Activated T-helper 1 cell treated with anti-CD3 and anti-CD28 coated beads, Interleukin-2, amount 50 U/mL, for 16 hours (primary cell): ENCODE measurements around the gene PTPRT.

ENCODE experiments used
- DNase-seq, 2 donors: peaks; one replicate each; pipeline ENCODE4 v3.0.0-alpha.2; 2020; ENCODE audit warnings: low read depth in 1 of 2, low spot score in 1 of 2

PTPRT gene

DNA sequence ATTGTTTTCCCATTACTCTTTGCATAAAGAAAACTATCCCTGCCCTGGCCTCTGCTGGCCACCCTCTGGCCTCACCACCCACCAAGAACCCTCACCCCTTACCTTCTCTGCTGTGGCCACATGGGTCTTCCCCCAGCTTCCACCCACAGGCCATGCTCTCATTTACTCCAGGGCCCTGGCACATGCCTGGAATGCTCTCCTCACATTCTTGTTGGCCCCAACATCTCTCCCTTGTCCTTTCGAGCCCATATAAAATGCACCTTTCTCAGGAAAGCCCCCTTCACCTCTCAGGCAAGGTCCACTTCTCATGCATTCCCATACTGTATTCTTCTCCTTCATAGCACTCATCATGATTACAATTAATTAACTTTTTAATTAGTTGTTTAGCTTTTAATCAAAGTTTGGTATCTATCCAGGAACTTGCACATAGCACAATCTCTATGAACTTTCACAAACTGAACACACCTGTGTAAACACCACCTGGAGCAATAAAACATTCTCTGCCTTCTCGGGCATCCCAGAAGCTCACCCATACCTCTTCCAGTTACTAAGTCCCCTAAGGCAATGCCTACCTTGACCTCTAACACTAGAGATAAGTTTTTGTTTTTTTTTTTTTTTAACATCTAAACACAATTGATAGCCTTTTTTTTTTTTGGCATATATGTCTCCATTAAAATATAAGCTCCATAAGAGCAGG is 617.2 kb downstream of the PTPRT start:
- DNase-seq = no peak

GRCh38 chr20:42567409-42567808 is 622.3 kb downstream of the PTPRT start:
- no peak for DNase-seq

GRCh38 chr20:42565235-42565995 is 624.3 kb downstream of the PTPRT start:
- DNase-seq = no peak

DNA sequence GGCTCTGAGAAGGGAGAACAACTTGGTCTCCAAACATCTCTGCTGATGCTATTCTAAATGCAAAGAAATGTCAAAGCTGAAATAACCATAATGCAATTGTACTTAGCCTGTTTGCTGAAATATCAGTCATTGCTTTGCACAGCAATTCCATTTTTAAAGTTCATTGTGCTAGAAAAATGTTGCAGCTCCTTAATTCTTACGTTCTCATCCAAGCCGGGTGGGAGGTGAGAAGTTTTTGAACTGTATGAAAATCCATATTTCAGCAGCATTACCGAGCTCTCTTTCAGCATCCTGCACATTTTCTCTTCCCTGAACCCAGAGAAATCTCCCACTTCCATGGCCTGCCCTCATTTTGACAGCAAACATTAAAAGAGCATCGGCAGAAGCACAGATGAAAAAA is 630.0 kb downstream of the PTPRT start:
- no peak for DNase-seq

- DNase-seq = no peak
Observed at GRCh38 chr20:42556575-42556974, 633.1 kb downstream of the PTPRT start.

- DNase-seq = no peak
Observed at GRCh38 chr20:42553374-42553773, 636.3 kb downstream of the PTPRT start.

DNA sequence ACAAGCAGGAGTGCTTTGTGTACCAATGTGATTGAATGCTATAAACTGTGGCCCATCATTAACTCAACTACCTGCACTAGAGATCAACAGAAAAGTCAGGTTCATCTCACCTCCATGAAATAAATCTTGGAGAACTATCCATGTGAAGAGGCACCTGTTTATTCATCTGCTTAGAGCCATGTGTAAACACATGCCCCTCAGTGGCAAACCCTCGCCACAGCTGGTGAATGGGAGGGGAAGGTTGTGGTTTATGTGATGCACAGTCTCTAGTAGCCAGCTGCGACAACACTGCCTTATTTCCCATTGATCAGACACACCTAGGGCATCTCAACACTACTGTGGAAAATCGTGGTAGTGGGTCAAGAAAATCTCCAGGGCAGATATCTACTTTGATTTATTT is 640.2 kb downstream of the PTPRT start:
- no peak for DNase-seq

GRCh38 chr20:42544926-42545325 is 644.8 kb downstream of the PTPRT start:
- no peak for DNase-seq

GRCh38 chr20:42532831-42533230 is 656.9 kb downstream of the PTPRT start:
- DNase-seq = no peak

- no peak for DNase-seq
Observed at GRCh38 chr20:42531508-42531961, 658.2 kb downstream of the PTPRT start.

- no peak for DNase-seq
Observed at GRCh38 chr20:42530855-42531448, 658.8 kb downstream of the PTPRT start.

DNA sequence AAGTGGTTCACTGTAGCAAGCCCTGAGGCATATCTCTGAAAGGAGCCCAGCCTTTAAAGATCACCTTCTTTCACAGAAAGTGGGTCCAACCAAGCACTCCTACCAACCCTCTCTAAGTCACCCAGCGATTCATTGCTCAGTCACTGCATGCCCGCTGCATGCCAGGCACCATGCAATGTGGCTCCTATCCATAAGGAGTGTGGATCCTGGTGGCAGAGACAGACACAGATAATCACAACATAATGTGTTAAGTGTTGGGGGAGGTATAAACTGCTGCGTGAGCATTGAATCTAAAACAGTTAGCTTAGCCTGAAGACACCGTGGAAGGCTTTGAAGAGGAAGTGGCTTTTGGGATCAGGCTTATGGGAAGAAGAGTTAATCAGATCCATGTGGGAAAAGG is 659.5 kb downstream of the PTPRT start:
- no peak for DNase-seq

GRCh38 chr20:42524058-42524457 is 665.6 kb downstream of the PTPRT start:
- no peak for DNase-seq

- no peak for DNase-seq
Observed at GRCh38 chr20:42516692-42517091, 673.0 kb downstream of the PTPRT start.

DNA sequence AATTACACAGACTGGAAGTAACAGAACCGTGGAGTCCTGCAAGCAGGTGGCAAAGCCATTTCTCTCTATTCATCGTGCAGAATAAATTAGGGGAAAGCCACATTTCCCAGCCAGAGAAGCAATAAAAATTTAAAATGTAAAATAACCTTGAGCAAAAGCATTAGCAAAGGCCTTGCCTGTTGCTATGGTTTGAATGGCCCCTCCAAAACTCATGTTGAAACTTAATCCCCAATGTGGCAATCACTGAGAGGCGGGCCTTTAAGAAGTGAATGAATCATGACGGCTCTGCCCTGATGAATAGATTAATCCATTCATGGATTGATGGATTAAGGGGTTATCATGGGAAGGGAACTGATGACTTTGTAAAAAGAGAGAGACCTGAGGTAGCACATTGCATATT is 679.0 kb downstream of the PTPRT start:
- DNase-seq = no peak

DNA sequence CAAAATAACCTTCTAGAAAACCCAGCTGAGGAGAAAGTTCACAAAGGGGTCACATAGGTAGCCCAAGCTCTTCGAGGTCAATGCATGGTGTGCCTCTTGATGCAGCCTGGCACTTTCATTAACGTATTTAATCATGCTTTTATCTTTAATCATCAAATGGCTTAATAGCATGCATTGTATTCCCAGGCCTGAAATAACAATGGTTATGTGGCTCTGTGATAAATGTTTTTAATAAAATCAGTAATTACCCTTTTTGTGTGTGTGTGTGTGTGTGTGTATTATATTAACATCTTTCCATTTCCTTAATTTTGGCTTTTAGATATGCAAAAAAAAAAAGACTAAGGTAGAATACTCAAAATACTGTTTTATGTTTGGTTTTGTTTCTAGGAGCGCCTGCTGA is 681.8 kb downstream of the PTPRT start:
- DNase-seq = no peak

DNA sequence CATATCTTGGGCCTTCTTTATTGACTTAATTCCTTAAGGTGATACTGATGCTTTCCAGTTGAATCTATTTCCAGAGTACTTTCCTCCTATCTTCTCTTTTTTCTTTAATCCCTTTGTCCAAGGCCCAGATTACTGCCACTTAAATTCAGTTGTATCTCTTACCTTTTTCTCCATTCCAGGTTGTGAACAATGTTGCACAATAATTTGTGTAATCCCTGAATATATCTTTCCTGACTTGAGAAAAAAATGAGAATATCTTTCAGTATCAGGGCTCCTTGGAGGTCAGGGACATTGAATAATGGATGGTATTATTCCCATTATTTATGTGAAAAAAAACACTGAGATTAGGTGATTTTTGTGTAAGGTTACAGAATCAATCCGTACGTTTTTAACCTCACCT is 683.3 kb downstream of the PTPRT start:
- no peak for DNase-seq

DNA sequence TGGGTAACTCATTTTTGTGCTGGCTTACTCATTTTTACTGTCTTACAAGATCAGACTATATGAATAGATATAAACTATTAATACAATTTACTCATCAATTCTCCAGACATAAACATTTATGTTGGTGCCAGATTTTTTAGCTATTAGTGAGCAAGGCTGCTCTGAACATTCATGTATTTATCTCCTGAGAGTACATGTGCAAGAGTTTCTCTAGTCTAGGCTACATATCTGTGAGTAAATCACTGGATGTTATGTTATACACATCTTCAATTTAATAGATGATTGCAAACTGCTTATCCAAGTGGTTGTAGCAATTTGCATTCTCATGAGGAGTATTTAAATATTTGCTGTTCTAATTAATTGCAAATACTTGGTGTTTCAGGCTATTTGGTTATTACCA is 687.1 kb downstream of the PTPRT start:
- no peak for DNase-seq

GRCh38 chr20:42496595-42496994 is 693.1 kb downstream of the PTPRT start:
- no peak for DNase-seq

DNA sequence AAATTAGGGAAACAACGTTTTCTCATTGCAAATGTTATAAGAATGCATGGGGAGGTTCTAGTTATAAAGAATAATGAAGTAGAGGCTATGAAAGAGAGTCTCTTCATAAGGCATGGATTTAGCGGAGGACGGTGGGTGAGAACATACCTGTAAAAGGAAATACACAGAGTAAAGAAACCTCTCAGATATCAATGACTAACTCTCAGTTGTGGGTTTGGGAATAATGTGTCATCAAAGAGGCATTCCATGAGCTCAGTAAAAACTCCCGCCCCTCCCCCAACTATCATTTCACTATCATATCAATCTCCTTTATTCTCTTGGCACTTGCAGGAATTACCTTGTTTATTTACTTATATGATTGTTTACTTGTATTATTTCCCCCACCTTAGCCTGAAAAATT is 695.4 kb downstream of the PTPRT start:
- no peak for DNase-seq

DNA sequence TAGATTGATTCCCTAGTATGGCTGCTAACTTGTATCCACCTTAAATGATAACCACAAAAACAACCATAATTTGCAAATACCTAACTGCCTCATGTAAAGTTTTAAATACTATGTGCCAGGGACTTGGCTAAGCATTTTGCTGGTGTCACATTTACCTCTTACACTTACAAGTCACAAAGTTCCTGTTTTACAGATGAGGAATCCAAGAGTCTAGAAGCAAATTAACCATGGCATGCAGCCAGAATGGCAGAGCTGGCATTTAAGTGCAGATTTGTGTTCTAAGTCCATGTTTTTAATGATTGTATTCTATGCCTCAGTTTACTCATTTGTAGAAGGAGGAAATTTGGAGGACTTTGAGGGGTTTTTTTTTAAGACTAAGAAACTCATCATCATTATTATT is 696.7 kb downstream of the PTPRT start:
- DNase-seq = no peak

GRCh38 chr20:42492290-42492689 is 697.4 kb downstream of the PTPRT start:
- no peak for DNase-seq
